Stimulated activated naive CD4-positive, alpha-beta T cell treated with Interleukin-2 at 50 U/mL for 16 hours (primary cell): ENCODE data around the gene AMMECR1L.
A peak's percentile ranks its signal among the peaks of the same experiment; 100 is the strongest.
"Not testable (repeated sequence)": the region's sequence is repeated elsewhere in the genome, so short reads cannot be mapped to it uniquely, and the experiment has no call there.

Experiments
- DNase-seq: peaks from one replicate; lab custom pipeline; 2025; lab: John Stamatoyannopoulos, UW

Gene AMMECR1L

DNA sequence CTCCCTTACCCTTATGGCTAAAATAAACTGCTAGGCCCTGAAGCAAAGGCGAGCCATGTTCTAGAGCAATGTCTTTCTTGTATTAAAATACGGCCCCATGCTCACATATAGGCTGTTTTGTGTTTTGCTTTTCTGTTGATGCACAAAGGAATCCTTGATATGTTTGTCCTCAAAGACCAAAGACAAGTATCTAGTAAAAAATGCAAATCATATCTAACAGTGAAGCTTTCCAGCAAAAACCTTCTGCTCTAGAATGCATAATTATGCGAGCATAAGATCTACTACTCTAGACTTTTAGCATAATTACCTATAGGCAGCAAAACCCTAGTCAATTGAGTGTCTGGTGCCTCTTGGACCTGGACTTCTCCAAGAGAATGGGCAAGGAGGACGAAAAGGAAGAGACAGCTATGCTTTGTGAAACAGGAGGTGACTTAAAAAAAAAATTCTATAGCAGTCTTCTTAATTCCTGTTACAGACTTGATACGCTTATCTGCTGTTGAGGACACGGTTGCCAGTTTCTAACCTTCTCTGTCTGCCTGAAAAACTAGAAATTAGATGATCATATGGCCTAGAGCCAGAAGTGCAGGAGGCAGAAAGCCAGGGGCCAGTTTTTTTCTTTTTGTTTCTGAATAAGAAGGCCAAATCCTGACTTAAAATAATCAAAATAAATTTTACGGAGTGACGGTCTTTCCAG is 1.5 kb upstream of the AMMECR1L start:
- no peak for DNase-seq

DNA sequence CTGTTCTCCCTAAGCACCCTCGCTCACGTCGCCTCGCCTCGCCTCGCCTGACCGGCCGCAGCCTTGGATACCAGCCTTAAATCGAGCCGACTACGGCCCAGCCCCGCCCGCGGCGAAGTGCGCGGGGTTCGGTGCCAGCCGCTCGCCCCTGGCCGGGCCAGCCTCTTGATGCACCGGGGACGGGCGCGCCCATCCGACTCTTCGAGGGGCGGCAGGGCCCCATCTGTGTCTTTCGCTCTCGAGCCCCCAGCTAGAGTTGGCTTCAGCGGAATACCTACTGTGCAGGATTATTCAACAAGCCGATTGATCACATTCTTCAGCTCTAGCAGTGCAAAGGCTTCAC is 808 bp upstream of the AMMECR1L start:
- not testable (repeated sequence) for DNase-seq

GRCh38 chr2:127884861-127885740 is 655 bp downstream of the AMMECR1L start:
- peak; percentile 25 for DNase-seq

DNA sequence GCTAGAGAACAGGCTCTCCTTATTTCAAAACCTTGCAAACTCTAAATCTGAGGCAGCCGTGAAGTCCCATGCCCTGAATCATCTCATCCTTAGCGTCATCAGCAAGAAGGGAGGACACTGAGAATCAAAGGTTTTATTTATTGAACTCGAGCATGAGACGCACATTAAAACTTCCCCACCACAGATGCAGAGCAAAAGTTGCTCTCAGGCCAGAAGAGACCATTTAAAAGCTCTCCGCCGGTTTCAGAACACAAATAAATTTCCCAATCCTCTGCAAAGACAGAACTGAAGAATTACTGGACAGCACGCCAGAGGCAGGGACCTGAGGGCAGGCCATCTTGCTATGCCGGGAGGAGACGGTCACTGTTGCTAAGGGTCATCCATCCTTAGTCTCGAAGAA is 1.3 kb downstream of the AMMECR1L start:
- no peak for DNase-seq

GRCh38 chr2:127879899-127880298 is 5.9 kb downstream of the AMMECR1L start:
- no peak for DNase-seq

GRCh38 chr2:127877626-127878025 is 8.1 kb downstream of the AMMECR1L start:
- DNase-seq, result no peak

- no peak for DNase-seq
Observed at GRCh38 chr2:127877136-127877535, 8.6 kb downstream of the AMMECR1L start.

DNA sequence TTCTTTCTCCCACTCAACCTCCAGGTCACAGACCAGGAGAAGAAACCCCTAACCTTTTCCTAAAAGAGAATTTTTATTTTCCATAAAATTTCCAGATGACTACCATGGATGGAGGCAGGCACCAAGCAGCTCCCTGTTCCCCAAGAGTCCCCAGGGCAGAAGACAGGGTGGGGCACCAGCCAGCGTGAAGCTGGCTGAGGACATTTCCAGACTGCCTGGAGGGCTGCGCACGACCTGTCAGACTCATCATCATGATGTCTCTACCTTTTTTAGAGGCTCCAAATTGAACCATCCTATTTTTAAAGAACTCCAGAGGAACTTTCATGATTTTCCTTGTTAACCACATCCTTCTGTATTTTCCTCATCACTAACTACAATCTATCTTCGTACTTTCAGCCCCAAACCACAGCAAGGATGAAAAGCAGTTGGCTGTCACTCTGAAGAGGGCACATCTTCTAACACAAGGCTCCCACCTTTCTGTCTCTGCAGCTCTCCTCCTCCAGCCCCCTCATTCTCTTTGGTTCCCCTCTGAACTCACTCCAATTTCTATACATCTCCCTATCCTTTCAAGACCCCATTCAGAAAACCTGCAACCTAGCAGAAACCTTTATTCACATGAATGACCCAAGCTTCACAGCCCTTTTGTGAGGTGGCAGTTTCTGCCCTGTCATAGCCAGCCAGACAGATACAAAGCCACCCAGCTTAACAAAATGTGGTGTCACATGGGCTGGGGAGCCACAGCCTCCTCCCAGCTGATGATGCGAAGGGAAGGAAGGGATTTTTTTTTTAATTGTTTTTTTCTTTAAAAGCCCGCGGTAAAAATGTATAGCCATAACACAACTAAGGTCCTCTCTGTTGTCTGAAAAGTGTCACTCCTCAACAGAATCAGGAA is 11.1 kb downstream of the AMMECR1L start:
- no peak for DNase-seq

GRCh38 chr2:127873707-127874303 is 12.0 kb downstream of the AMMECR1L start:
- DNase-seq, result no peak

GRCh38 chr2:127872354-127872753 is 13.4 kb downstream of the AMMECR1L start:
- no peak for DNase-seq

- DNase-seq, result no peak
Observed at GRCh38 chr2:127865926-127866325, 19.8 kb downstream of the AMMECR1L start.

GRCh38 chr2:127864877-127865276 is 20.9 kb downstream of the AMMECR1L start:
- no peak for DNase-seq

DNA sequence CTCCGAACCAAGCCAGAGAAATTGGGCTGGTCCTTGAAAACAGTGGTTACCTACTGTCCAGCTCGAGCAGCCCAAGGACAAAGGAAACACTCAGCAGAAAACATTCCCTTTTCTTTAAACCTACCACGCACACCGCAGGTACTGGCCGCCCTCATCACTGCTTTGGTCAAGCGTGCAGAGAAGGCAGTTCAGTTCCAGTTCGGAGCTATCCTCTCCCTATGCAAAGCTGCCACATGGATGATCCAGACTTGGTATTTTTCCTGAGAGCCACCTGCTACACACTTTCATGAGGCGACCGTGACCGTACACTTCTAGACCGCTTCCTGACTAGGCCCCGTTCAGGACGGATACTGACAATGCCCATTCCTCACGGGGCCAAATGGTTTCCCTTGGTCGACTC is 23.5 kb downstream of the AMMECR1L start:
- DNase-seq, result no peak

DNA sequence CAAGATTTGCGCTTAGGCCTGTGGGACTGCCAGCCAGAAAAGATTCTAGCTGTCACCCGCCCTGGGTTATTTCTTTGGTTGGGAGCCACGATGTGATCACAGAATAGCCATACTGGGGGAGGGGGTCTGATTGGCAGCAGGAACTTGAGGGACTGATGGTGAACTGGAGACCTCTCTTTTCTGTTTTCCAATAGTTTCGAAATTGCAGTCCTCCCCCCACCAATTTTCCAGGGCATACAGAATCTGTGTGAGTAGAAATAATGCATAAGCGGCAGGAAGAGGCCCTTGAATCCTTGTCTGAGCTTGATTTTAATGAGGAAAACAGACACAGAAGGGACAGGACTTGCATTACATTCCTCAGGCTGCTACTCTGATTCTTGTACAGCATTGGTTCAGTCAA is 25.6 kb downstream of the AMMECR1L start:
- DNase-seq, result no peak

DNA sequence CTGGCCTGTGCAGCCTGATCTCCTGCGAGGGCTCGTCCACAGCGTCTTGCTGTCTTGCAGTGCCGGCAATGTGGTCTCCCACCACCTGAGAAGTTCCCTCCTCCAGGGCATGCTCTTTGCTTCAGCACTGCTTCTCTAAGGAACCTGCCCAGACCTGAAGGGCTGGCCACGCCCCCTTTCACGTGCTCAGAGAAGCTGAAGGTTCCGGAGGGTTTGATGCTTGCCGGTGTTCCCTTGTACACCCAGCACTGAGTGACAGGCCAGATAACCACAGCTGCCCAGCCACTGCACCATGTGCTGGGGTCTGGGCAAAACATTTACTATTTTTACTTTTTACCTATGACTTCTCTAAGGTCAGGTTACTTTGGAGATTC is 26.1 kb downstream of the AMMECR1L start:
- peak; percentile 52 for DNase-seq

GRCh38 chr2:127857265-127857808 is 28.4 kb downstream of the AMMECR1L start:
- DNase-seq, result no peak

GRCh38 chr2:127853671-127854070 is 32.1 kb downstream of the AMMECR1L start:
- DNase-seq, result no peak

DNA sequence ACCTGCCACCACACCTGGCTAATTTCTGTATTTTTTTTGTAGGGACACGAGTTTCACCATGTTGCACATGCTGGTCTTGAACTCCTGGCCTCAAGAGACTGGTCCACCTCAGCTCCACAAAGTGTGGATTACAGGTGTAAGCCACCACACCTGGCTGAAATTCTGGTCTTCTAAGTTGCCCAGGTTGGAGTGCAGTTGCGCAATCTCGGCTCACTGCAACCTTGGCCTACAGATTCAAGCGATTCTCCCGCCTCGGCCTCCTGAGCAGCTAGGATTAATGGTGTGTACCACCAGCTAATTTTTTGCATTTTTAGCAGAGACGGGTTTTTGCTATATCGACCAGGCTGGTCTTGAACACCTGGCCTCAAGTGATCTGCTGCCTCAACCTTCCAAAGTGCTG is 33.4 kb downstream of the AMMECR1L start:
- no peak for DNase-seq

GRCh38 chr2:127847931-127848330 is 37.8 kb downstream of the AMMECR1L start:
- no peak for DNase-seq

DNA sequence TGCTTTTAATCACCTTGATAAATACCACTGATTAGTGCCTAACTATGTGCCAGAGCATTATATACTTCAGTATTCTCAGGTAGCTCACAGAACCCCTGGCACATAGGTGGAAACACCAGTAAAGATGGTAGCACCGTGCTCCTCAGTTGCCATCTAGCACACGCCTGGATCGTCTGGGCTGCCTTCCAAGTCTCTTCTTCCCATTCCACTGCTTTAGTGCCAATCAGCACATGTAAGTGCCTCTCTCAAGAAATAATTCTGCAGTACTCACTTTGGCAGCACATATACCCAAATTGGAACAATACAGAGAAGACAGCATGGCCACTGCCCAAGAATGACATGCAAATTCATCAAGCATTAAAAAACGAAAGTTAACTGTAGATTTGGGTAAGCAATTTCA is 40.8 kb downstream of the AMMECR1L start:
- DNase-seq, result no peak

DNA sequence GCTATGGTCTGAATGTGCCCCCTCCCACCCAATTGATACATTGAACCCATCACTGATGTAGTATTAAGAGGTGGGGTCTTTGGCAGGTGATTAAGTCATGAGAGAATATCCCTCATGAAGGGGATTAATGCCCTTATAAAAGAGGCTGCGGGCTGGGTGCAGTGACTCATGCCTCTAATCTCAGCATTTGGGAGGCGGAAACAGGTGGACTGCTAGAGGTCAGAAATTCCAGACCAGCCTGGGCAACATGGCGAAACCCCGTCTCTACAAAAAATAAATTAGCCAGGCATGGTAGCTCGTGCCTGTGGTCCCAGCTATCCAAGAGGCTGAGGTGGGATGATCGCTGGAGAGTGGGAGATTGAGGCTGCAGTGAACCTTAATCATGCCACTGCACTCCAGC is 42.1 kb downstream of the AMMECR1L start:
- no peak for DNase-seq
